GM18867 (cell line): ENCODE measurements around the gene RNASE4.
"Not testable (repeated sequence)": the region's sequence is repeated elsewhere in the genome, so short reads cannot be mapped to it uniquely, and the experiment has no call there.

ENCODE experiments used
- ATAC-seq: cut with Tn5 transposase; IDR thresholded peaks from one replicate; pipeline ENCODE4 v1.9.1; 2021; ENCODE audit warnings: mild to moderate bottlenecking, moderate library complexity; ENCODE audit not compliant: unreplicated experiment

RNASE4 gene

GRCh38 chr14:20683891-20684661, at the start of gene RNASE4:
Gene RNASE4 (plus strand): TSS chr14:20684560. CDS start chr14:20699372, 14,812 bp downstream.
- peak; percentile 32 for ATAC-seq

DNA sequence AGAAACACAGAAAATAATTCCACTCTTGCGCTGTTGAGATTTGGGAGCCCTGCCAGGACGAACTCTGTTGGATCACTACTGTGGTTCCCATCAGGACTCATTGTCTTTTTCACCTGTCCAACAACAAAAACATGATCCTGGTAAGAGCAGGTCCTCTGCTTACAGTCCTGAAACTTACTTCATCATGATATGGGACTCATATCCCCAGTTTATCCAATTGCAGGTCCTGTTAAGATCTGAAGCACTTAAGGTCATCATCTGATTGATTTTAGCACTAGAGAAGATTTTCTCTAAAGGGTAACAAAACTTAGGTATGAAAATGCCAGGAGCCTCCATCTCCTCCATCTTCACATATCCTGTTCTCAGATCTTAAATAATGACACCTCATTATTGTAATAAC, 42.8 kb upstream of the RNASE4 start, which contains the start of gene OR6S1:
OR6S1 (minus strand) TSS at position 101 of the 400 bp plus-strand sequence; CDS start at position 101, 0 bp downstream.
- ATAC-seq, result no peak

GRCh38 chr14:20642182-20642581, 42.2 kb upstream of the RNASE4 start:
- ATAC-seq, result no peak

- not testable (repeated sequence) for ATAC-seq
Measured at GRCh38 chr14:20642755-20643154, 41.6 kb upstream of the RNASE4 start.

DNA sequence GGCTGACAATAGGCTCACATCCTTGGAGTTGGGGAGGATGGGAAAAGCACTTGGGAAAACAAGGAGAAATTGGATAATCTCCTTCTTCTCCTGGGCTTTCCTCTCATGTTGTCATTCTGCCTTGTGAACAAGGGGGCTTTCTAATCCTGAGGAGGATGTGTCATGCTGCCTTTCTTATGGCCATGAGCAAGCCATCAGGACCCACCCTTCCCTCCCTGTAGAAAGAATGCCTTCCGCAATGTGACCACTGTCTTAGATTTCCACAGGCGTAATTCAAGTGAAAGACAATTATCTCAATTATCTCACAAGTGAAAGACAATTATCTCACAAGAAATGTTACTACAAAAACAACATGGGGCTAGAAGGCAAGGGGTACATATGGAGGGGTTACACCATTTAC, 39.8 kb upstream of the RNASE4 start:
- no peak for ATAC-seq

DNA sequence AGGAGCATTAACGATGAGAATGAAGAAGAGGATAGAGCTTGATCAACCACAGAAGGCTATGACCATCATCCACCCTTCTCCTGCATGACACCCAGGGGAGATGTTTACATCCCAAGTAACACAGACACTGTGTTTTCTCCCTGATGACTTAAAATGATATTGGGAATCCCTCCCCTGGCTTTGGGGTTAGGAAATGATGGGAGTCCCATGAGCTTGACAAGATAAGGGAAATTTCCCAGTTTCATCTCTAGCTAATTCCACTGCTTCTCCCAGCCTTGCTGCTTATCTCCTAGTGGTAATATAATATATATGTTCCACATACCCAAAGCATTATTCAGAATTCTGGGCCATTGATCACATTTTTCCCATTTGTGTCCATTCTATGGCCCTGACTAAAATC, 38.9 kb upstream of the RNASE4 start:
- ATAC-seq, result no peak

DNA sequence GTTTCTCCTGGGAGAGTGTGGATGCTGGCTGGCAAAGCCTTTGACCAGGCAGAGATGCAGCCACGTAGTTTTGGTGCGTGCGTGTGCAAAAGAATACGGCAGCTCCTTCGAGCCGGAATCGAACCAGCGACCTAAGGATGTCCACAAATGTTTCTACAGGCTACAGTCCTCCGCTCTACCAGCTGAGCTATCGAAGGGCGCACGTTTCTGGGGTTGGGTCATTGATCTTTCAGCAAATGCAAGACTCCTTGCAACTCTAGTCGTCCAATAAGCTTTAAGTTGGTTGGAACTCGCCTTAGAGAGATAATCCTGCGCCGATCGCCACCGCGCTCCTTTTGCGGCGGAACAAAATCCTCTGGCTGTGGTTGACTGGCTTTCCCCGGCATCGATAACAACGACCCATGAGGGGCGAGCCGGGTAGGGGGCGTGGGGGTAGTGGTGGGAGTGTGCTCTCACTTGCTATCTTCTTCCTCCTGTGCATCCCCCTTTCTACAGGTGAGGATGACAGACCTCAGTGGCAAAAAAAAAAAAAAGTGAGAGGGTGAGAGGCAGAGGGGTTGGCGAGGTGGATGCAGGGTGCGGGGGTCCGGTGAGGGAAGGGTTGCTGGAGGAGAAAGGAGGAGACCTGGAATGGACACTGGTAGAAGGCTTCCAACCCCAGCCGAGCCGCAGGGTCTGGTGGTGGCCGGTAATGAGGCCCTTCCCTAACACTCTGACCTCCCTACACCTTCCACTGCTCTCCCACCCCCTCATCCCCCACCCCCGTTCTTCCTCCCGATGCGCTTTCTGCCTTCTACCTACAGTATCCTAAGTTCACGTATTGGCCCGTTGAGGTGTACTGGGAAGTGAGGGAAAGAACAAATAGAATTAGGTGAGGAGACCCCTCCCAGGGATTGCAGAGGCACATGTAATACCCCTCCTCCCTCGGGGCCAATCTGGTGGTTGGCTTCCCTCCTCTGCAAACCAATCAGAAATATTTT, 31.1 kb upstream of the RNASE4 start:
- ATAC-seq, result no peak

GRCh38 chr14:20655851-20656250, 28.5 kb upstream of the RNASE4 start:
- no peak for ATAC-seq

DNA sequence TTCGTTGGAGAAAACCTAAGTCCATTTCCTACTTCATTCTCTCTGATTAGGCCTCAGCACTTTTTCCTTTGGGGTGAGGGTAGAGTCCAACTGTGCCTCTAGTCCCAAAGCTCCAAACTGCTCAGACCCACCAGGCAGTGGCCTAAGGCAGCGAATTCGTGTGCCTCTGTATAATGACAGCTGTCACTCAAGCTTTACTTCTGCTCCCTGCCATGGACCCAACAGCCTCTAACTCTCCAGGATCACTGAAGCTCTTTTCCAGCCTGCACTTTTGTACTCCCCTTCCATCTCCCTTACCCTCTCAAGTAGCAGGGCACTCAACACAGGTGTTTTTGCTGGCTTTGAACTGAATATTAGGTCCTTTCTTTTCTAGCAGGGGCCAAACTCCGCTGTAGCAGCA, 28.1 kb upstream of the RNASE4 start:
- ATAC-seq, result no peak

DNA sequence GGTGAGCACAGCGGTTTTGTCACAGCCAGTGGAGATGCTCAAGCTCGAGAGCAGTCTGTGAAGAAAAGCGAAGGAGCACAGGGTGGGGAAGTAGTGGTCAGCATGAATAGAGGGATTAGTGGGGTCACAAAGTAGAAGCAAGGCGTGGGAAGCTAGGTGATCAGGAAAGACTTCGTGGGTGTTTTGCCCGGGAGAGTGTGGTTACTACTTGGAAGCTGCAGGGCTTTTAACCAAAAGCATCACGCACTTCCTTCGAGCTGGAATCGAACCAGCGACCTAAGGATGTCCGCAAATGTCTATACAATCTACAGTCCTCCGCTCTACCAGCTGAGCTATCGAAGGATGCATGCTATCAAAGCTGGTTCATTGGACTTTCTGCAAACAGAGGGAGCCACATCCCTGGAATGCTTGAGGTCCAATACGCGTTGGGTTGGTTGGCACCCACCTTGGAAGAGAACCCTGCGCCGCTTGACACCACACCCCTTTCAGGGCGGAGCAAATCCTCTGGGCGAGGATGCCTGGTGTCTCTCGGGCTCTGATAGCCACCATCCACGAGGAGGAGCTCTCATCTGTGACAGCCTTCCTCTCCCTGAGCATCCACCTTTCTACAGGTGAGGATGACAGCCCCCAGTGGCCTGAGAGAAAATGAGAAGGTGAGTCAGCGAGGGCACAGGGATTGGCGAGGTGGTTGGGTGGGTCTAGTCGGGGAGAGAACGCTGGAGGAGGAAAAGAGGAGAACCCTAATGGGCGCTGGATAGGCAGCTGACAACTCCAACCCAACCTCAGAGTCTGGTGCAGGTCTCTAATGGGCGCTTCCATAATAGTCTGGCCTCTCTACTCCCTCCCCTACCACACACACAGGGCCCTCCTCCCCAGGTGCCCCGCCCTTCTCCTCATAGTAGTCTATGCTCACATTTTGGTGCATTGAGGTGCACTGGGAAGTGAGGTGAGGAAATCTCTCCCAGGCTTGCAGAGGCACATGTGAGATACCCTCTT, 26.8 kb upstream of the RNASE4 start:
- no peak for ATAC-seq

GRCh38 chr14:20658246-20658645, 26.1 kb upstream of the RNASE4 start:
- ATAC-seq, result no peak

- no peak for ATAC-seq
Measured at GRCh38 chr14:20659336-20659735, 25.0 kb upstream of the RNASE4 start.

- ATAC-seq, result no peak
Measured at GRCh38 chr14:20659813-20660395, 24.5 kb upstream of the RNASE4 start.

- no peak for ATAC-seq
Measured at GRCh38 chr14:20661197-20661596, 23.2 kb upstream of the RNASE4 start.

GRCh38 chr14:20662968-20663732, 21.2 kb upstream of the RNASE4 start:
- peak; percentile 36 for ATAC-seq

DNA sequence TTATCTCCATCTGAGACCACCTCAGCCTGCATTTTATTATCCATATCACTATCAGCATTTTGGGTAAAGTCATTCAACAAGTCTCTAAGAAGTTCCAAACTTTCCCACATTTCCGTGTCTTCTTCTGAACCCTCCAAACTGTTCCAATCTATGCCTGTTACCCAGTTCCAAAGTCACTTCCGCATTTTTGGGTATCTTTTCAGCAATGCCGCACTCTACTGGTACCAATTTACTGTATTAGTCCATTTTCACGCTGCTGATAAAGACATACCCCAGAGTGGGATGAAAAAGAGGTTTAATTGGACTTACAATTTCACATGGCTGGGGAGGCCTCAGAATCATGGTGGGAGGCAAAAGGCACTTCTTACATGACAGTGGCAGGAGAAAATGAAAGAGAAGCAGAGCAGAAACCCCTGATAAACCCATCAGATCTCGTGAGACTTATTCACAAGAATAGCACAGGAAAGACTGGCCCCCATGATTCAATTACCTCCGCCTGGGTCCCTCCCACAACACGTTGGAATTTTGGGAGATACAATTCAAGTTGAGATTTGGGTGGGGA, 17.9 kb upstream of the RNASE4 start:
- not testable (repeated sequence) for ATAC-seq

GRCh38 chr14:20667957-20668356, 16.4 kb upstream of the RNASE4 start:
- peak; percentile 71 for ATAC-seq

GRCh38 chr14:20668969-20669368, 15.4 kb upstream of the RNASE4 start:
- ATAC-seq, result no peak
